Thyroid gland (tissue), 4 donors: Measurements from ENCODE around the gene FOXP1.

ENCODE experiments used
- CTCF ChIP-seq, 6 experiments: fragments of 200-600 bp in 3 of 6; fragments of 450-650 bp in 3 of 6; sonication (generic) in 3 of 6; IDR thresholded peaks; one replicate each; pipeline ENCODE4 v1.5.1; 2016 to 2019; ENCODE audit warnings: antibody characterized with exemption in 6 of 6, mild to moderate bottlenecking in 2 of 6, inconsistent platforms in 1 of 6, moderate library complexity in 1 of 6
- POLR2A ChIP-seq, 2 donors: fragments of 450-650 bp; IDR thresholded peaks; one replicate each; pipeline ENCODE4 v1.6.1; 2017; ENCODE audit warnings: antibody characterized with exemption in 2 of 2, mild to moderate bottlenecking in 2 of 2, moderate library complexity in 1 of 2

DNA sequence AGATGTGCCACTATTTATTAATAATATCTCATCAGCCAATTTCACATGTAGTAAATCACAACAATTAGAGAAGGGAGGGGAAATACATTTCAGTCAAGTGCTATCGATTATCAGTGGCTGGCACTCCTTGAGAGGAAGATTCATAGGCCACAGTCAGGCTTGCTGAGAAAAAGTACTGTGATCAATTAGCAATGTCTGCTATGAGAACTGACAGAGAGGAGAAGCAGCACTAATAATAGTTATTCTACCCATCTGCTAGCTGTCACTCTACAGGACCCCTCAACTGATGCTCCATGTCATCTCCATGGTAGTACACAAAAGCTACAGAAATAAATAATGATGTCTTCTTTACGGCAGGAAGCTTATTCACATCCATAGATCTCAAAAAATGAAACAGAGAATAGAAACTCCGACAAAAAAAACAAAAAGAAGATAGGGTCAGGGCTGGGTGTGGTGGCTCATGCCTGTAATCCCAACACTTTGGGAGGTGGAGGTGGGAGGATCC is 351.3 kb downstream of the FOXP1 start:
- TF ChIP-seq CTCF (IDR thresholded peaks at IDR 0.05) (no peak), POLR2A (IDR thresholded peaks at IDR 0.05) (no peak)
